SK-N-SH treated with all-trans-retinoic acid at 6 μM for 48 hours (cell line): Measurements from ENCODE around the gene GALNT11.

Source experiments
- ATAC-seq: fragments of 200-7000 bp; cut with Tn5 transposase; 3 replicates; pipeline ENCODE4 v1.9.1; 2020; ENCODE audit warnings: mild to moderate bottlenecking, moderate library complexity
- ARNTL ChIP-seq: fragments of 450-650 bp; formaldehyde crosslinking; IDR thresholded peaks from 2 replicates; pipeline ENCODE4 v1.5.0; 2020; ENCODE audit warnings: low read depth, mild to moderate bottlenecking, moderate library complexity, borderline replicate concordance
- BACH2 ChIP-seq: fragments of 250-450 bp; sonication (Bioruptor Pico); IDR thresholded peaks from 2 replicates; pipeline ENCODE4 v1.9.0; 2021; ENCODE audit warnings: mild to moderate bottlenecking, borderline replicate concordance
- CSDC2 ChIP-seq: fragments of 250-450 bp; sonication (Bioruptor Pico); IDR thresholded peaks from 2 replicates; pipeline ENCODE4 v1.5.0; 2020; ENCODE audit warnings: mild to moderate bottlenecking, moderate library complexity
- ESRRG ChIP-seq: fragments of 250-450 bp; sonication (Bioruptor Pico); IDR thresholded peaks from 2 replicates; pipeline ENCODE4 v1.6.1; 2021; ENCODE audit warnings: mild to moderate bottlenecking
- ISL1 ChIP-seq: fragments of 250-450 bp; sonication (Bioruptor Pico); IDR thresholded peaks from 2 replicates; pipeline ENCODE4 v2.1.2; 2022; ENCODE audit warnings: mild to moderate bottlenecking, moderate library complexity
- OSR1 ChIP-seq: fragments of 250-450 bp; sonication (Bioruptor Pico); IDR thresholded peaks from 2 replicates; pipeline ENCODE4 v1.8.0; 2022; ENCODE audit warnings: moderate library complexity, mild to moderate bottlenecking, inconsistent platforms
- PPARA ChIP-seq: fragments of 250-450 bp; sonication (Bioruptor Pico); IDR thresholded peaks from 2 replicates; pipeline ENCODE4 v1.5.0; 2020; ENCODE audit warnings: mild to moderate bottlenecking, borderline replicate concordance
- RARB ChIP-seq: fragments of 250-450 bp; sonication (Bioruptor Pico); IDR thresholded peaks from 2 replicates; pipeline ENCODE4 v1.8.0; 2021; ENCODE audit warnings: mild to moderate bottlenecking, moderate library complexity
- SNAI2 ChIP-seq: fragments of 250-450 bp; sonication (Bioruptor Pico); IDR thresholded peaks from 2 replicates; pipeline ENCODE4 v1.5.0; 2020; ENCODE audit warnings: mild to moderate bottlenecking, moderate library complexity
- TCF4 ChIP-seq: fragments of 250-450 bp; sonication (Bioruptor Pico); IDR thresholded peaks from 2 replicates; pipeline ENCODE4 v1.8.0; 2021; ENCODE audit warnings: mild to moderate bottlenecking, moderate library complexity, borderline replicate concordance
- TOX ChIP-seq: fragments of 250-450 bp; sonication (Bioruptor Pico); IDR thresholded peaks from 2 replicates; pipeline ENCODE4 v1.8.0; 2021; ENCODE audit warnings: mild to moderate bottlenecking, moderate library complexity, borderline replicate concordance
- ZC3H10 ChIP-seq: fragments of 250-450 bp; sonication (Bioruptor Pico); IDR thresholded peaks from 2 replicates; pipeline ENCODE4 v1.5.1; 2021; ENCODE audit warnings: mild to moderate bottlenecking, moderate library complexity
- ZFP30 ChIP-seq: fragments of 450-650 bp; formaldehyde crosslinking; IDR thresholded peaks from 2 replicates; pipeline ENCODE4 v1.5.0; 2022; ENCODE audit warnings: mild to moderate bottlenecking, moderate library complexity
- ZNF565 ChIP-seq: fragments of 450-650 bp; formaldehyde crosslinking; conservative IDR thresholded peaks from 2 replicates; pipeline ENCODE4 v1.5.0; 2020; ENCODE audit warnings: low read depth, mild to moderate bottlenecking, moderate library complexity
- ZNF70 ChIP-seq: fragments of 450-650 bp; formaldehyde crosslinking; IDR thresholded peaks from 2 replicates; pipeline ENCODE4 v1.5.0; 2020; ENCODE audit warnings: mild to moderate bottlenecking, moderate library complexity
- ZNF8 ChIP-seq: fragments of 450-650 bp; formaldehyde crosslinking; IDR thresholded peaks from 2 replicates; pipeline ENCODE4 v1.5.0; 2020; ENCODE audit warnings: mild to moderate bottlenecking, moderate library complexity
- TF ChIP-seq, protein P1 (sequence below): fragments of 250-450 bp; sonication (Bioruptor Pico); IDR thresholded peaks from 2 replicates; pipeline ENCODE4 v1.5.0; 2020; ENCODE audit warnings: mild to moderate bottlenecking, moderate library complexity
- TF ChIP-seq, protein P2 (sequence below): fragments of 250-450 bp; sonication (Bioruptor Pico); IDR thresholded peaks from 2 replicates; pipeline ENCODE4 v1.8.0; 2020; ENCODE audit warnings: mild to moderate bottlenecking, moderate library complexity, borderline replicate concordance
- TF ChIP-seq, protein P3 (sequence below): fragments of 250-450 bp; sonication (Bioruptor Pico); IDR thresholded peaks from 2 replicates; pipeline ENCODE4 v1.5.1; 2020; ENCODE audit warnings: low read depth, mild to moderate bottlenecking, moderate library complexity
- TF ChIP-seq, protein P4 (sequence below): fragments of 250-450 bp; sonication (Bioruptor Pico); IDR thresholded peaks from 2 replicates; pipeline ENCODE4 v1.5.1; 2021; ENCODE audit warnings: mild to moderate bottlenecking, moderate library complexity
- TF ChIP-seq, protein P5 (sequence below): fragments of 250-450 bp; sonication (Bioruptor Pico); IDR thresholded peaks from 2 replicates; pipeline ENCODE4 v1.8.0; 2021; ENCODE audit warnings: low read depth, mild to moderate bottlenecking, moderate library complexity, borderline replicate concordance

Gene GALNT11

DNA sequence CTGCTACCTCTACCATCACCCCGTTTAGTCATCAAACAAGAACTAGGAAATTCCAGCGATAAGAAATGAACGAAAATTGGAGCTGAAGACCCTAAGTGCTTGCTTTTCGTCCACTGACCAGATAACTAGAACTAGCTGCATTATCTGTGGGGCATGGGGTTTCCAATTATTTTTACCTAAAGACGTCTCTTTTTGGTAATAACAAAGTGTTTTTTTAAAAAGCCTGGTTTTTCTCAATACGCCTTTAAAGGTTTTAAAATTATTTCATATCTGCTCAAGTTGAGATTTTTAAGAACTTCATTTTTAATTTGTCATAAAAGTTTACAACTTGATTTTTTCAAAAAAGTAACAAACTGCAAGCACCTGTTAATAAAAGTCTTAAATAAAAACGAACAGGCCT lies 104.2 kb downstream of the GALNT11 start:
- TF ChIP-seq CSDC2 (CRISPR knock-in tag) (no peak), ESRRG (CRISPR knock-in tag) (no peak), TCF4 (CRISPR knock-in tag) (no peak), PPARA (CRISPR knock-in tag) (no peak), ZC3H10 (CRISPR knock-in tag) (no peak), RARB (CRISPR knock-in tag) (no peak), ARNTL (CRISPR knock-in tag) (no peak), ZNF565 (CRISPR knock-in tag) (no peak), ZNF70 (CRISPR knock-in tag) (no peak), TOX (CRISPR knock-in tag) (no peak), ZNF8 (no peak), ZFP30 (no peak), OSR1 (CRISPR knock-in tag) (no peak), BACH2 (CRISPR knock-in tag) (no peak), ISL1 (CRISPR knock-in tag) (no peak), SNAI2 (CRISPR knock-in tag) (no peak)
- TF ChIP-seq, protein P1, sequence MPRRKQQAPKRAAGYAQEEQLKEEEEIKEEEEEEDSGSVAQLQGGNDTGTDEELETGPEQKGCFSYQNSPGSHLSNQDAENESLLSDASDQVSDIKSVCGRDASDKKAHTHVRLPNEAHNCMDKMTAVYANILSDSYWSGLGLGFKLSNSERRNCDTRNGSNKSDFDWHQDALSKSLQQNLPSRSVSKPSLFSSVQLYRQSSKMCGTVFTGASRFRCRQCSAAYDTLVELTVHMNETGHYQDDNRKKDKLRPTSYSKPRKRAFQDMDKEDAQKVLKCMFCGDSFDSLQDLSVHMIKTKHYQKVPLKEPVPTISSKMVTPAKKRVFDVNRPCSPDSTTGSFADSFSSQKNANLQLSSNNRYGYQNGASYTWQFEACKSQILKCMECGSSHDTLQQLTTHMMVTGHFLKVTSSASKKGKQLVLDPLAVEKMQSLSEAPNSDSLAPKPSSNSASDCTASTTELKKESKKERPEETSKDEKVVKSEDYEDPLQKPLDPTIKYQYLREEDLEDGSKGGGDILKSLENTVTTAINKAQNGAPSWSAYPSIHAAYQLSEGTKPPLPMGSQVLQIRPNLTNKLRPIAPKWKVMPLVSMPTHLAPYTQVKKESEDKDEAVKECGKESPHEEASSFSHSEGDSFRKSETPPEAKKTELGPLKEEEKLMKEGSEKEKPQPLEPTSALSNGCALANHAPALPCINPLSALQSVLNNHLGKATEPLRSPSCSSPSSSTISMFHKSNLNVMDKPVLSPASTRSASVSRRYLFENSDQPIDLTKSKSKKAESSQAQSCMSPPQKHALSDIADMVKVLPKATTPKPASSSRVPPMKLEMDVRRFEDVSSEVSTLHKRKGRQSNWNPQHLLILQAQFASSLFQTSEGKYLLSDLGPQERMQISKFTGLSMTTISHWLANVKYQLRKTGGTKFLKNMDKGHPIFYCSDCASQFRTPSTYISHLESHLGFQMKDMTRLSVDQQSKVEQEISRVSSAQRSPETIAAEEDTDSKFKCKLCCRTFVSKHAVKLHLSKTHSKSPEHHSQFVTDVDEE (CRISPR knock-in tag): no peak
- TF ChIP-seq, protein P2, sequence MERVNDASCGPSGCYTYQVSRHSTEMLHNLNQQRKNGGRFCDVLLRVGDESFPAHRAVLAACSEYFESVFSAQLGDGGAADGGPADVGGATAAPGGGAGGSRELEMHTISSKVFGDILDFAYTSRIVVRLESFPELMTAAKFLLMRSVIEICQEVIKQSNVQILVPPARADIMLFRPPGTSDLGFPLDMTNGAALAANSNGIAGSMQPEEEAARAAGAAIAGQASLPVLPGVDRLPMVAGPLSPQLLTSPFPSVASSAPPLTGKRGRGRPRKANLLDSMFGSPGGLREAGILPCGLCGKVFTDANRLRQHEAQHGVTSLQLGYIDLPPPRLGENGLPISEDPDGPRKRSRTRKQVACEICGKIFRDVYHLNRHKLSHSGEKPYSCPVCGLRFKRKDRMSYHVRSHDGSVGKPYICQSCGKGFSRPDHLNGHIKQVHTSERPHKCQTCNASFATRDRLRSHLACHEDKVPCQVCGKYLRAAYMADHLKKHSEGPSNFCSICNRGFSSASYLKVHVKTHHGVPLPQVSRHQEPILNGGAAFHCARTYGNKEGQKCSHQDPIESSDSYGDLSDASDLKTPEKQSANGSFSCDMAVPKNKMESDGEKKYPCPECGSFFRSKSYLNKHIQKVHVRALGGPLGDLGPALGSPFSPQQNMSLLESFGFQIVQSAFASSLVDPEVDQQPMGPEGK (CRISPR knock-in tag): no peak
- TF ChIP-seq, protein P3, sequence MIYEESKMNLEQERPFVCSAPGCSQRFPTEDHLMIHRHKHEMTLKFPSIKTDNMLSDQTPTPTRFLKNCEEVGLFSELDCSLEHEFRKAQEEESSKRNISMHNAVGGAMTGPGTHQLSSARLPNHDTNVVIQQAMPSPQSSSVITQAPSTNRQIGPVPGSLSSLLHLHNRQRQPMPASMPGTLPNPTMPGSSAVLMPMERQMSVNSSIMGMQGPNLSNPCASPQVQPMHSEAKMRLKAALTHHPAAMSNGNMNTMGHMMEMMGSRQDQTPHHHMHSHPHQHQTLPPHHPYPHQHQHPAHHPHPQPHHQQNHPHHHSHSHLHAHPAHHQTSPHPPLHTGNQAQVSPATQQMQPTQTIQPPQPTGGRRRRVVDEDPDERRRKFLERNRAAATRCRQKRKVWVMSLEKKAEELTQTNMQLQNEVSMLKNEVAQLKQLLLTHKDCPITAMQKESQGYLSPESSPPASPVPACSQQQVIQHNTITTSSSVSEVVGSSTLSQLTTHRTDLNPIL (CRISPR knock-in tag): no peak
- TF ChIP-seq, protein P4, sequence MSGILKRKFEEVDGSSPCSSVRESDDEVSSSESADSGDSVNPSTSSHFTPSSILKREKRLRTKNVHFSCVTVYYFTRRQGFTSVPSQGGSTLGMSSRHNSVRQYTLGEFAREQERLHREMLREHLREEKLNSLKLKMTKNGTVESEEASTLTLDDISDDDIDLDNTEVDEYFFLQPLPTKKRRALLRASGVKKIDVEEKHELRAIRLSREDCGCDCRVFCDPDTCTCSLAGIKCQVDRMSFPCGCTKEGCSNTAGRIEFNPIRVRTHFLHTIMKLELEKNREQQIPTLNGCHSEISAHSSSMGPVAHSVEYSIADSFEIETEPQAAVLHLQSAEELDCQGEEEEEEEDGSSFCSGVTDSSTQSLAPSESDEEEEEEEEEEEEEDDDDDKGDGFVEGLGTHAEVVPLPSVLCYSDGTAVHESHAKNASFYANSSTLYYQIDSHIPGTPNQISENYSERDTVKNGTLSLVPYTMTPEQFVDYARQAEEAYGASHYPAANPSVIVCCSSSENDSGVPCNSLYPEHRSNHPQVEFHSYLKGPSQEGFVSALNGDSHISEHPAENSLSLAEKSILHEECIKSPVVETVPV (CRISPR knock-in tag): no peak
- TF ChIP-seq, all 23 proteins: peak for 0
- ATAC-seq: no peak

DNA sequence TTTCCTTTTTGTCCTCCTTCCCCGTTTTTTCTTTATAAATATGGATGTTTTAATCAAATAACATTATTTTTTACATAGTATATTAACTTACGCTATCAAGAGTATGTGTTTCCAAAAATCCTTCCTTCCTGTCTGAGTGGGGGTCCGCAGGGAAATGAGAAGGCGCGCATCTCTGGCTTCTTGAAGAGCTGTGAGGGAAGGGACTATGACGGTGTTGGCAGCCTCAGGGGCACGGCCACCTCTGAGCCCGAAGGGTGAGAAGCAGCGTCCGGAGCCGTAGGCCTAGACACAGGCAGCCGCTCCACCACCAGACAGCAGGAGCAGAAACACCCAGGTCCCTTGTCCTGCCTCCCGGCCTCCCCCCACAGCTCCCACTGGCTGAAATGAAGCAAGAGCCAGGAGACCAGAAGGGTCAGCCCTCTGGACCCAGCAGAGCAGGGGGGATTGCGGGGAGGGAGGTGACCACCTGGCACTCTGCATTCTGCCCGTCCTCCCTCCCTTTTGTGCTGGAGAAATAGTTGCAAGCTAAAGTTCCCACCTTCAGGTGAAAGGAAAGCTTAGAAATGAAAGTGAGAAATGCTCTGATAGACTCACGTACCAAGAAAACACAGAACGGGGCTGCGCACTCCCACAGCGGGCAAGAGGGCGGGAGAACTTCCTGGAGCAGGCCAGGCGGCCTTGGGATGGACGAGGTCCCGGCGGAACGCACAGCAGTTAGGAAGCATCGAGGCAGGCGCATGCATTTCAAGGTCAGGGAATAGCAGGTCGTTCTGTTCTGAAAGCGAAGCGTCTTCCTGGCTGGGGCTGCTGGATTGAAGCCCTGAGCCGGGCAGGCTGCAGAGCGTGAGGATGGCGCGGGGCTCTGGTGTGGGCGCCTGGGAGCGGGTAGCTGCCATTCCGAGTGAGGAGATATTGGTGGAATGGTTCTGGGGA lies 105.5 kb downstream of the GALNT11 start:
- peak; percentile 7 for ATAC-seq

More for the DNA sequence above, 105.5 kb downstream of the GALNT11 start:
- no peak for TF ChIP-seq ZNF8
- TF ChIP-seq, protein P2 (CRISPR knock-in tag): no peak
- TF ChIP-seq TOX (CRISPR knock-in tag): no peak
- TF ChIP-seq TCF4 (CRISPR knock-in tag): no peak
- TF ChIP-seq, protein P5, sequence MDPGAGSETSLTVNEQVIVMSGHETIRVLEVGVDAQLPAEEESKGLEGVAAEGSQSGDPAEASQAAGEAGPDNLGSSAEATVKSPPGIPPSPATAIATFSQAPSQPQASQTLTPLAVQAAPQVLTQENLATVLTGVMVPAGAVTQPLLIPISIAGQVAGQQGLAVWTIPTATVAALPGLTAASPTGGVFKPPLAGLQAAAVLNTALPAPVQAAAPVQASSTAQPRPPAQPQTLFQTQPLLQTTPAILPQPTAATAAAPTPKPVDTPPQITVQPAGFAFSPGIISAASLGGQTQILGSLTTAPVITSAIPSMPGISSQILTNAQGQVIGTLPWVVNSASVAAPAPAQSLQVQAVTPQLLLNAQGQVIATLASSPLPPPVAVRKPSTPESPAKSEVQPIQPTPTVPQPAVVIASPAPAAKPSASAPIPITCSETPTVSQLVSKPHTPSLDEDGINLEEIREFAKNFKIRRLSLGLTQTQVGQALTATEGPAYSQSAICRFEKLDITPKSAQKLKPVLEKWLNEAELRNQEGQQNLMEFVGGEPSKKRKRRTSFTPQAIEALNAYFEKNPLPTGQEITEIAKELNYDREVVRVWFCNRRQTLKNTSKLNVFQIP (CRISPR knock-in tag): no peak
- TF ChIP-seq, protein P3 (CRISPR knock-in tag): no peak
- TF ChIP-seq CSDC2 (CRISPR knock-in tag): no peak
- TF ChIP-seq OSR1 (CRISPR knock-in tag): no peak
- no peak for TF ChIP-seq BACH2 (CRISPR knock-in tag)
- no peak for TF ChIP-seq SNAI2 (CRISPR knock-in tag)
- no peak for TF ChIP-seq ARNTL (CRISPR knock-in tag)
- TF ChIP-seq ISL1 (CRISPR knock-in tag): no peak
- TF ChIP-seq ZC3H10 (CRISPR knock-in tag): no peak
- no peak for TF ChIP-seq ZNF565 (CRISPR knock-in tag)
- TF ChIP-seq ESRRG (CRISPR knock-in tag): no peak
